NCI-H748 (cell line): ENCODE data around the gene KCTD21.
"Not testable (repeated sequence)": the region's sequence is repeated elsewhere in the genome, so short reads cannot be mapped to it uniquely, and the experiment has no call there.

ENCODE experiments used
- DNase-seq: peaks from one replicate; lab custom pipeline; 2025; ENCODE audit not compliant: unreplicated experiment; lab: John Stamatoyannopoulos, UW

The KCTD21 gene

GRCh38 chr11:78188286-78189173 lies at the start of gene KCTD21, which contains the start of gene USP35:
KCTD21 (minus strand) TSS chr11:78188626; CDS start chr11:78174554, 14,072 bp downstream.
USP35 (plus strand) TSS chr11:78188919; CDS start chr11:78196246, 7,327 bp downstream.
- peak; percentile 96 for DNase-seq

GRCh38 chr11:78237293-78238046 lies 49.0 kb upstream of the KCTD21 start:
- no peak for DNase-seq

- no peak for DNase-seq
Measured at GRCh38 chr11:78234006-78234405, 45.6 kb upstream of the KCTD21 start.

- not testable (repeated sequence) for DNase-seq
Measured at GRCh38 chr11:78233046-78233445, 44.6 kb upstream of the KCTD21 start.

GRCh38 chr11:78231962-78232501 lies 43.6 kb upstream of the KCTD21 start:
- DNase-seq: no peak

- DNase-seq: peak; percentile 23
Measured at GRCh38 chr11:78230161-78230877, 41.9 kb upstream of the KCTD21 start.

GRCh38 chr11:78229106-78229505 lies 40.7 kb upstream of the KCTD21 start:
- DNase-seq: no peak

GRCh38 chr11:78228467-78228866 lies 40.0 kb upstream of the KCTD21 start:
- DNase-seq: peak; percentile 71

- no peak for DNase-seq
Measured at GRCh38 chr11:78227921-78228320, 39.5 kb upstream of the KCTD21 start.

GRCh38 chr11:78226684-78227680 lies 38.6 kb upstream of the KCTD21 start:
- DNase-seq: no peak

- no peak for DNase-seq
Measured at GRCh38 chr11:78224906-78225420, 36.5 kb upstream of the KCTD21 start.

- DNase-seq: no peak
Measured at GRCh38 chr11:78224506-78224905, 36.1 kb upstream of the KCTD21 start.

GRCh38 chr11:78223320-78223954 lies 35.0 kb upstream of the KCTD21 start:
- no peak for DNase-seq

GRCh38 chr11:78222726-78223125 lies 34.3 kb upstream of the KCTD21 start:
- not testable (repeated sequence) for DNase-seq

GRCh38 chr11:78221396-78222315 lies 33.2 kb upstream of the KCTD21 start:
- no peak for DNase-seq

GRCh38 chr11:78220218-78221157 lies 32.1 kb upstream of the KCTD21 start:
- no peak for DNase-seq
